Stimulated activated CD4-positive, alpha-beta T cell treated with anti-CD3 and anti-CD28 coated beads, Interleukin-15, amount 100 ng/mL, for 24 hours (primary cell): ENCODE data around the gene TMCO4.
"Not testable (repeated sequence)": the region's sequence is repeated elsewhere in the genome, so short reads cannot be mapped to it uniquely, and the experiment has no call there.

ENCODE experiments used
- DNase-seq: peaks from one replicate; pipeline ENCODE4 v3.0.0-alpha.2; 2020

The TMCO4 gene

DNA sequence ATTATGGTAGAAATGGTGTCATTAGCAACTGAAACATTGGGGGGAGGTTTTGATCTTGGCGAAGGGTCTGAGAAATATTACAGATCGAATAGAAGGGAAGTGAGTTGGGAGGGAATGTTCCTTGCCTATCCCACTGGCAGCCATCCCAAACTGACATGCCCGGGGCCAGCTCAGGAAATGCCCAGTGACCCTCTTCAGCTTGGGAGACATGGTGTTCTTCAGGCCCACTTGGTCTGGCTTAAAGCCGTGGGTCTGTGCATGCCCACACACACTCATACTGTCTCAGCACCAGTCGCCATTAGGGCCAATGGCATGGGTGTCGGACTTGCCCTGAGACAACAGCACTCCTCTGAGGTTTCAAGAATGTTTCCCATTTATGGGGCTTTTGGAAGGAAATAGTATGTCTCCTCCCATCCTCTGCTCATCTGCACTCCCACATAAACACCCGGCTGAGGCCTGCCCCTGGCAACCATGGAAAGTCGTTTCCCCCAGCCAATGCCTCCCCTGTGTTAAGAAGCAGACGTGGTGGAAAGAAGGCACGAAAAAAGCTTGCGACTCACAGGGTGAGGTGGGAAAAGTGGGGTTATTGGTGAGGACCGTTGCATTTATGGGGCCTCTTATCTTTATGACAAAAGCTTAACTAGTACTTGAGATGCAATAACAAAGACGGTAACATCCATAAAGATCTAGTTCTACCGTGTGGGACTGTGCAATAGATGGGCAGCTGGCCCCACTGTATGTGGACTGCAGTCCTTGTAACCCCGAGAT is 13.3 kb upstream of the TMCO4 start:
- DNase-seq: no peak

DNA sequence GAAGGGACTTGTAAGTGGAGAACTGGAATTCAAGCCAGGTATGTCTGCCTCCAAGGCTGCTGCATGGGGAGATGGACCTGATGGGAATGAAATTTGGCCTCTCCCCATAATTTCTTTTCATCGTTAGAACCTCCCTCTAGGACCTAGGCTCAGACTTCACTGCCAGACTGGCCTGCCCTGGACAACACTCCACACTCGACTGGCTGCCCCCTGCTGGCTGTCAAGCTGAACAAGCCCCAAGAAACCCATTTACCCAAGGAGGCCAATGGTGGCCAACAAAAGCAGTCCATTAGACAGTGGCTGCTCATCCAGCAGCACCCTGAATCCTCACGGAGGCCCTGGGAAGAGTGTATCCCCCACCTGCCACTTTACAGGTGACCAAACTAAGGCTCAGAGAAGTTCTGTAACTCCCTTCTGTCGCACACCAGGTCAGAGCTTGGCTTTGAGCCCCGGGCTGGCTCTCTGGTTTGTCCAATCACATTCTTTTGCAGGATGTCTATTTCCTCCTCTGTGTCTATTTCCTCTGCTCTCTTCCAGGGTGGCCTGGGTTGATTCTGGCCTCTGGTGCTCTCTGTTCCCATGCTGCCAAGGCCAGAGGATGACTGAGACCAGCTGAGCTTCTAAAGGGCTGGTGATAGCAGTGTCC is 11.6 kb upstream of the TMCO4 start:
- DNase-seq: peak; percentile 75

DNA sequence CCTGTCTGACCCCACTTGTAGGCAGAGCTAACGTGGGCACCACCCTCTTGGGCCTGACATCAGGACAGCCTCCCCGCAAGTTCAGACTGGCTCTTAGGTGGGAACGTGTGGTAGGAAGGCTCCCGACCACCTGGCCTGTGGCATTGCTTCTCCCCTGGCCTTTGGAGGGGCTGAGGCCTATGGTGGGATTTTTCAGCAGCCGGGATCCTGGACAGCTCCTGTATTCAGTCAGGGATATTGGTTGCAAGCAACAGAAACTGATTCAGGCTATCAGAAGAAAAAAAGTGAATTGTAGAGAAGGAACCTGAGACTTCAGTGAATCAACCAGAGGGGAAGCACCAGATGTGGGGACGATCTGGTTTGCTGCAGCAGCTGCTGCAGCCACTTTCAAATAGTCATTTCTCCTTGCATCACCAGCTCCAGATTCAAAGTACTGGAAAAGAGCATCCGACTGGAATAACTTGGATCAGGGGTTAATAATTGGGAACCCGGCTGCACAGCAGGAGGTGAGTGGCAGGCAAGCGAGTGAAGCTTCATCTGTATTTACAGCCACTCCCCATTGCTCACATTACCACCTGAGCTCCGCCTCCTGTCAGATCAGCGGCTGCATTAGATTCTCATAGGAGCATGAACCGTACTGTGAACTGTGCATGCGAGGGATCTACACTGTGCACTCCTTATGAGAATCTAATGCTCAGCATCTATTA is 9.5 kb upstream of the TMCO4 start:
- no peak for DNase-seq

DNA sequence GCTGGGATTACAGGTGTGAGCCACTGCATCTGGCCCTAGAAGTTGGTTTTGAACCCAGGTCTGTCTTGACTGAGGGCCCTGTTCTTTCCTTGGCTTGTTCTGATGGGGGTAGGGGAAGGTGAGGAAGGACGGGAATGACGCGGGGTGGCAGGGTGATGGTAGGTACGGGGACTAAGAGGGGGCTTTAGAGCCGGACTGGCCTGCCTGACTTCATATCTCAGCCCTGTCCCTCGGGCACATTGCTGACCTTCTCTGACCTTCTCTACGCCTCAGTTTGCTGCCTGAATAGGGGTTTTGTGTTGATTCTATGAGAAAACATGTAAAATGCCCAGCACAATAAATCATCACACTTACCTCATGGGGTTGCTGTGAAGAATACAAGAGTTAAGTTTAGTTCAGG is 8.6 kb upstream of the TMCO4 start:
- DNase-seq: no peak

DNA sequence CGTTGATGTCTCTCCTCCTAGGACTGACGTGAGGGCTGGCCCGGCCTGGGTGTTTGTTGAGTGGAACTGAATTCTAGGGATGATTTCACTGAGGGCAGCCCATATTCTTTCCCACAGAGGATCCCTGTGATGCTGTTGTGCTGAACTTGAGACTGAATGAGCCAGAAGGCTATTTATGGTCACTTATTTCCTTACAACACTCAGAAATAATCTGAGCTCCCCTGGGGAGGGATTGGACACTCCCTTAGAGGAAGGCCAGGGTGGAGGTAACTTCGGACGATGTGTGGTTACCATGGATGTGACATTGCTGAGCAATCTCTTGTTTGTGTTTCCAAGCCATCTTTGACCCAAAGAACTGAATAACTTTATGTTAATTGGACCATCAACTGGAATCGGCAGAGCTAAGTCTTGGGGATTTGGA is 5.1 kb upstream of the TMCO4 start:
- no peak for DNase-seq

DNA sequence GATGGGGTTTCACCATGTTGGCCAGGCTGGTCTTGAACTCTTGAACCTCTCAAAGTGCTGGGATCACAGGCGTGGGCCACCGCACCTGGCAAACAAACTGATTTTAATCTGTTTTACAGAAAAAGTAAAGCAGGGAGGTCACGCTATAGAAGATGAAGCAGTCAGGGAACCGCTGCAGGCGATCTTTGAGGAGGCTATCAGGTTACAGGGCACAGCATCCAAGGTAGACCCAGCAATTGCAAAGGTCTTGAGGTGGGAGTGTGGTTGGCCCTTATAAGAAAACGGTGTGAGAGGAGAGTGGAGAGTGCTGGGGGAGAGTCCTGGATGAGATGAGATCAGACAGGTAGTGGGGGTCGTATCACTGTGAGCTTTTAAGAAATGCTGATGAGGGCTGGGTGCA is 2.6 kb upstream of the TMCO4 start:
- no peak for DNase-seq

DNA sequence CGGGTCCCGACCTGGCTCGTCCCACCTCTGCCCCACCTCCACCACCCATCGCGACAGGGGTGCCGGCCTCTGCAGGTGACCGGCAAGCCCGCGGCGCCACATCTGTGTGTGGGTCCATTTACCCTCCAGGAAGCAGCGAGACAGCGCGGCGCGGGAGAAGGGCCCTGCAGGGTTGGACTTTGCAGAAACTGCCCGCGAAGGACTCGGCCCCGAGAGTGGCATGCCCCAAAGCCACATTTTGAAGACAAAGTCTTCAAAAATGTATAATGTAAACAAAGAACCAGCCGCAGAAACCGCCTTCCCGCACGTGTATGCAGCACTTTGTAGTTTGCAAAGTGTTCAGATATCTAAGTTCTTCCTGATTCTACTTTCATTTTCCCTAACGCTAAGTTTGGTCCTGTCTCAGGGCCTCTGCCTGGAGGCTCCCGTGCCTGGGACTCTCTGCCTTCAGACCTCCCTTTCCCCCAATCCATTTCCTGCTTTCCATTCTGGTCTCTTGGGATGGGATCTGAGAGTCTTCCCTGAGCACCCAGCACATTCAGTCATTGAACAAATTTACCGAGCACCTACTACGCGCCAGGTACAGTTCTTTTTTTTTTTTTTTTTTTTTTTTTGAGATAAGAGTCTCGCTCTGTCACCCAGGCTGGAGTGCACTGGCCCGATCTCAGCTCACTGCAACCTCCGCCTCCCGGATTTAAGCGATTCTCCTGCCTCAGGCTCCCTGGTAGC is 524 bp upstream of the TMCO4 start:
- peak; percentile 68 for DNase-seq

DNA sequence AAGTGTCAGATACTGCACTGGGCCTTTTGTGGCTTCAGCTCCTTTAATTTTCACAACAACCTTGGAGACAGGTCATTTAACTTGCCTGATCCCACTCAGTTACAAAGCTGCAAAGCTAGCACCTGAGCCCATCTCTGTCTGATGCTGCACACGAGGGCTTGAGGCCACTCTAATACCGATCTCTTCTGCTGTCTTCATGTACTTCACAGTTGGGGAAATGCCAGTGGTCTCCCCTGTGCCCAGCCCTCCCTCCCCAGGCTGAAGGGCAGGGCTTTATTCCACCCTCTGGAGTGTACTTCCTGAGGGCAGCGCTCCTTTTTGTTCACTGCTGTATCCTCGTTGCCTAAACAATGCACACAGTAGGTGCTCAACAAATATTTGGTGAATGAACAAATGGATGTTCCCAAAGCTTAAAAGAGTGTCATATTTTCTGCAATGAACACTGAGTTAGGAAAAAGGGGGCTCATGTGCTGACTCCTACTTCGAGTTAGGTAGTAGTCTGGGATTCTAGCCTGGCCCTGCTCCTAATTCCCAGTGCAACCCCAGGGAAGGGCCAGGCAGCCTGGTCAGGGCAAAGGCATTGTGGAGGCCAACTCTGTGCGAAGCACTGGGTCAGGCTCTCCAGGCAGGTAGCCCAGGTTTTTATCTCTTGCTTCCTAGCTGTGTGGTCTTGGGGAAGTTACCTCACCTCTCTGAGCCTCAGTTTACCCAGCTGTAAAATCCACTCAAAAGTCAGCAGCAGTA is 1.1 kb downstream of the TMCO4 start:
- DNase-seq: no peak

DNA sequence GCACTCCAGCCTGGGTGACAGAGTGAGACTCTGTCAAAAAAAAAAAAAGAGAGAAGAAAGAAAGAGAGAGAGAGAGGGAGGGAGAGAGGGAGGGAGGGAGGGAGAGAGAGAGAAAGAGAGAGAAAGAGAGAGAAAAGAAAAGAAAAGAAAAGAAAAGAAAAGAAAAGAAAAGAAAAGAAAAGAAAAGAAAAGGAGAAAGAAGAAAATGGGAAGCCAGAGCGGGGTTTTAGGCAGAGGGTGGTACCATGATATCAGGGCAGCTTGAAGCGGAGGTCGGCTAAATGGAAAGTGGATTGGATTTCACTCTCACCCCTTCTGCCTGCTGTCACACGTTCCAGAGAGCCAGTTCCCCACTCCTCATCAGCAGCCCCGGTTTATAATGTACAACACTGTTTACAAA is 1.9 kb downstream of the TMCO4 start:
- no peak for DNase-seq

DNA sequence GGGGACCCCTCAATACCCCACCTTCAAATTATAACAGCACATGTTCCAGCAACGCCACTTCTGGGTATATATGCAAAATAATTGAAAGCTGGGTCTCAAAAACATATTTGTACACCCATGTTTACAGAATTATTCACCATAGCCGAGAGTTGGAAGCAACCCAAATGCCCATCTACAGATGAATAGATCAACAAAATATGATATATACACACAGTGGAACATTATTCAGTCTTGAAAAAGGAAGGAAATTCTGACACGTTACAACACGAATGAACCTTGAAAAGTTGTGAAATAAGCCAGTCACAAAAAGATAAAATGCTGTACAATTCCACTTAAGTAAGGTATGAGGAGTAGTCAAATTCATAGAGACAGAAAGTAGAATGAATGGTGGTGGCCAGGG is 5.1 kb downstream of the TMCO4 start:
- DNase-seq: no peak

DNA sequence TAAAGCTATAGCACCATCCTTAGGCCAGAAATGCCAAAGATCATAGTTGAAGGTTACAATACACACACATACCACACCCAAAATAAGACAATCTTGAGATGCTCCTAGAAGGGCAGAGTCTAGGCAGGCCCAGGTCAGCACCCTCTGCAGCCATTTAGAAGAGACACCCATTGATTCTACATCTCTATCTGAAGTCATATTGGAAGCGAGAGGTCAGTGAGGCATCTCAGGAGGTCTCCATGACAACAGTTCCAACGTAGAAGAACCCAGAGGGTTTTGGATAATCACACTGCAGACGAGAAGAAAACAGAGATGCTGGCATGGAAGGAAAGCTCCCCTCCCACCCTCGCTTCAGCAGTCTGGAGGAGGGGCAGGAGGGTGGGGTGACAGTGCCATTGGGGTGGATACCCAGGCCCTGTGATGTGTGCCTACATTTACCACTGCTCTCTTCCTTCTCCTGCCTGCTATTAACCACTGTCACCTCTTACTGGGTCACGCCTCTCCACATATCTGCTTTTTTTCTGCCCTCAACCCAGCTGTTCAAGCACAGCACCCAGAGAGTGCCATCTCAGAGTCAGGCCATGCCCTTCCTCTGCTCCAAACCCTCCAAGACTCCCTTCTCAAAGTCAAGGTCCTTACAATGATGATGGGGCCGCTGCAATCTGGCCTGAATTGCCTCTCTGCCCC is 6.2 kb downstream of the TMCO4 start:
- no peak for DNase-seq

DNA sequence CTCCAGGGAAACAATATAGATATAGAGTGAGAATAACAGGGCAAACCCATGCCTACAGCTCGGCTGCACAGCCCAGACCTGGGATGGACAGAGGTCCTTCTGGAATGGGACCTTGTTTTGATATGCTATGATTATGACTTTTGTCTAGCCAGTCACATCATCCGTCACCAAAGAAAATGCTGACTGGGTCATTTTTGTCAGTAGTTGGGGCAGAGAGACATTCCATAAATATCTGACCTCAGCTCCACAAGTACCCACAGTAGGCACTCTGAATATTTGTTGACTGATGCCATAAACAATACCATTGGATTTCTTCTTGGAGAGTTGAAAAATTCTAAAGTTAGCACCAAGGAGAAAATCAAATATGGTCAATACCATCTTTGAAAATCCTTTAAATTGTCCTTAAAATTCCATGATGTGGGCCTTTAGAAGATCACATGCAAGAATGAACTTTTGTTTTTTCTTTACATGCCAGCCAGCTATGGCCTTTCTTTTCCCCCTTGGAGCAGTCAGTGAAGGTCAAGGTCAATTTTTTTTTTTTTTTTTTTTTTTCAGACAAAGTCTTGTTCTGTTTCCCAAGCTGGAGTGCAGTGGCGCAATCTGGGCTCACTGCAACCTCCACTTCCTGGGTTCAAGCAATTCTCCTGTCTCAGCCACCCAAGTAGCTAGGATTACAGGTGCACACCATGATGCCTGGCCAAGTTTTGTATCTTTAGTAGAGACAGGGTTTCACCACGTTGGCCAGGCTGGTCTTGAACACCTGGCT is 7.3 kb downstream of the TMCO4 start:
- DNase-seq: no peak

DNA sequence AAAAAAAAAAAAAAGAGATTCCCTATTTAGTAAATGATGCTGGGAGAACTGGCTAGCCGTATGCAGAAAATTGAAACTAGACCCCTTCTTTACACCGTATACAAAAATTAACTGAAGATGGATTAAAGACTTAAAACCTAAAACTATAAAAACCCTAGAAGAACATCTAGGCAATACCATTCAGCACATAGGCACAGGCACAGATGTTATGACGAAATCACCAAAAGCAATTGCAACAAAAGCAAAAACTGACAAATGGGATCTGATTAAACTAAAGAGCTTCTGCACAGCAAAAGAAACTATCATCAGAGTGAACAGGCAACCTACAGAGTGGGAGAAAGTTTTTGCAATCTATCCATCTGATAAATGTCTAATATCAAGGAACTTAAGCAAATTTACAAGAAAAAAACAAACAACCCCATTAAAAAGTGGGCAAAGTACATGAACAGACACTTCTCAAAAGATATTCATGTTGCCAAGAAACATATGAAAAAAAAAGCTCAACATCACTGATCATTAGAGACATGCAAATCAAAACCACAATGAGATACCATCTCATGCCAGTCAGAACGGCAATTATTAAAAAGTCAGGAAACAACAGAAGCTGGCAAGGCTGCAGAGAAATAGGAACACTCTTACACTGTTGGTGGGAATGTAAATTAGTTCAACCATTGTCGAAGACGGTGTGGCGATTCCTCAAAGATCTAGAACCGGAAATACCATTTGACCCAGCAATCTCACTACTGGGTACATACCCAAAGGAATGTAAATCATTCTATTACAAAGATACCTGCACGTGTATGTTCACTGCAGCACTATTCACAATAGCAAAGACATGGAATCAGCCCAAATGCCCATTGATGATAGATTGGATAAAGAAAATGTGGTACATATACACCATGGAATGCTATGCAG is 9.4 kb downstream of the TMCO4 start:
- DNase-seq: not testable (repeated sequence)

DNA sequence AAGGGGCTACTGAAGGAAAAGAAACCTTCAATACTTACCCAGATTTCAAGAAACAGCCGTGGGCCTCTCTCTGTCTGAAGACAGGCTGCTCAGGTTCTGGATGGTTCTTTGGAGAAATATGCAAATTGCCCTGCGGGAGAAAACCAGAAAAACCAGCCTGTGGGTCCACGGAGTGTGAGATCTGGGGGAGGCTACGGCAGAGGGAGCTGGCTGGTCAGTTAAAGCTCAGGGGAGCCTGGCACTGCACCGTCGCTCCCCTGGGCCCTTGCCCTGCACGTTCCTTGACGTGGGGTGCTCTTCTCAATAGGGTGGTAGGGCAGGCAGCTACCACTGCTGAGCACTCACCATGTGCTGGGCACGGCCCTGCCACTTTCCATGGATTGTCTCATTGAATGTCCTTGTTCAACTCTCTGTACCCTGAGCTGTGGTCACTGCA is 12.7 kb downstream of the TMCO4 start:
- no peak for DNase-seq

DNA sequence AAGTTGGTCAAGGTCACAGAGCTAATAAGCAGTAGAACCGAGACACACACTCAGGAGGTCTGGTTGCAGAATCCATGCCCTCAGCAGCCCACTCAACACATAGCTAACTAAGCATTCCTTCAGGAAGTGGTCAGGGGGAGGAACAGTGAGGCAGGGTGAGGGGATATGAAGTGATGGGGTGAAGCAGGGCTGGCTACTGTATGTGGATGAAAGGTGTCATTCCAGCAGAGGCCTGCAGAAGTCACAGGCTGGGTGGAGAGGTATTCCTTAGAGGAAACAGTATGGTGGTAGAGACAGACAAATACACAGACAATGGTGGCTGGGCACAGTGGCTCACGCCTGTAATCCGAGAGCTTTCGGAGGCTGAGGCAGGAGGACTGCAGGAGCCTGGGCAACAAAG is 14.1 kb downstream of the TMCO4 start:
- no peak for DNase-seq

DNA sequence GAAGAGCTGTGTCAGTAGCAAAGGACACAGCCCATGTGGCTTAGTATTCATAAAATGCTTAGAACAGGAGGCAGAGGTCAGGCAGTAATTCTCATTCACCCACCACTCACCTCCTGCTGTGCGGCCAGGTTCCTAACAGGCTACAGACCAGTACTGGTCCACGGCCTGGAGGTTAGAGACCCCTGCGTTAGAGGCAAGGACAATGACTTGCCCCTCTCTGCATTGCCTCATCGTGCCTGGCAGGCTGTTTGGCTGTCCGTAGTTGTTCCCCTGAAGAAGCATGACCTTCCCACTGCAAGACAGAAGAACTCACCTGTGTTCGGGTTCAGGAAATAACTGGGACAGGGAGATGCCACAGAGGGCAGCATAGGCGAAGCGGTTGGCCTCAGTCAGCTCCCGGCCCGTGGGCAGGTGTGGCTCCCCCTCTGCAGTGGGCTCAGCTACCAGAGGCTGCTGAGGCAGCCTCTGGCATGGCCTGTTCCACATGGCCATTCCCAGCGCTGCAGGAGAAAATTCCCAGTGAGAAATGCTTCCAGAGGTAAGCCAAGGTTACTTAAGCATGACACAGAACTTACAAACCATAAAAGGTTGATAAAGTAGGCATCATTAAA is 19.3 kb downstream of the TMCO4 start:
- DNase-seq: no peak

DNA sequence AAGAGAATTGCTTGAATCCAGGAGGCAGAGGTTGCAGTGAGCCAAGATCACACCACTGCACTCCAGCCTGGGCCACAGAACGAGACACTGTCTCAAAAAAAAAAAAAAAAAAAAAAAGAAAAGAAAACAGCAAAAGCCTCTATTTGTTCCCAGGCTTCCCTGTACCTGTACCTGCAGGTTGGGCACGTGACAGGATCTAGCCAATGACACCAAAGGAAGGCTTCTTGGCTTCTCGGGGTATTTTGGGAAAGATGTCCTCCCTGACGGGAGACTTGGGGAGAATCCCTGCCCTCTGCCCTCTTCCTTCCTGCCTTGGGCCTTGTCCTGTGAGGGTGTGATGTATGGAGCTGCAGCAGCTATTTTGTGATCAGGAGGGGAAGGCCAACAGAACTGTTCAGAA is 22.8 kb downstream of the TMCO4 start:
- no peak for DNase-seq

DNA sequence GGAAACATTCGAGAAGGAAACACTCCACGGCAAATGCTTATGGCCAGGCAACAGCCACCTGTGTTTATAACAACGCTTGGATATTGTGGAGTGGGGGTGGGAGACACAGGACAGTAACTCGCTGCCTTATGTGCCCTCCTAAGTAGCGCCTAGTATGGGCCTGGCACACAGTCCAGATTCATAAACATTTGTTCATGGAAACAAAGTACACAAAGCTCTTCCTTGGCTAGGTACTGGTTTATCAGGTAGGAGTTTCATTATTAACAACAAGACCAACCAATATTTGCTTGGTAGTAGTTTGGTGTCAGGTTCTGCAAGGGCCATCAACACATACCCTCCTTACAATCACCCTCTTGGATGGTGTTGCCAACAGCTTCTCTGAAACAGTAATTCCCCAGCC is 23.4 kb downstream of the TMCO4 start:
- DNase-seq: no peak

DNA sequence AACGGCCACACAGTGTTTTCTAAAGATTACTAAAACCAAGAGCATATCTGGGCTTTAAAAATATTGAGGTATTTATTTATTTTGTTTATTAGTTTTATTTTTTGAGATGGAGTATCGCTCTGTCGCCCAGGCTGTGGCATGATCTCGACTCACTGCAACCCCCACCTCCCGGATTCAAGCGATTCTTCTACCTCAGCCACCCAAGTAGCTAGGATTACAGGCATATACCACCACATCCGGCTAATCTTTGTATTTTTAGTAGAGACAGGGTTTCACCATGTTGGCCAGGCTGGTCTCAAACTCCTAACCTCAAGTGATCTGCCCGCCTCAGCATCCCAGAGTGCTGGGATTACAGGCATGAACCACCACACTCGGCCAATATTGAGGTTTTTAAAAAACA is 23.9 kb downstream of the TMCO4 start:
- no peak for DNase-seq

DNA sequence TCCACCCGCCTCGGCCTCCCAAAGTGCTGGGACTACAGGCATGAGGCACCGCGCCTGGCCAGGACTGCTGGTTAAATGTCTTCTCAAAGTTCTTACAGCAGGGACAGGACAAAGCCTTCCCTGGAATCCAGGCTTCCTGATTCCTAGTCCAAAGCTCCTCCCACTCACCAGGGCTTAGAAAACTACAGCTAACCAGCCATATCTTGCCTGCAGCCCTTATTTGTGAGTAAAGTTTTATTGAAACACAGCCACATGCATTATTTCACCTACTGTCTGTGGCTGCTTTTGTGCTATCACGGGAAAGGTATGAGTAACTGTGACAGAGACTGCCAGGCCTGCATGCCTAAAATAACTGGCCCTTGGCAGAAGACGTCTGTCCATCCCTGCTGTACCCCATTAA is 24.4 kb downstream of the TMCO4 start:
- DNase-seq: no peak
